ENCODE measurements around the gene NAV2. TPM values are rescaled to one million over a fixed set of nuclear protein-coding genes. Genes with fewer than 3 reads are reported as not detected.

The NAV2 gene
- total RNA-seq, 1 donor from 2014 or later = 10.3 TPM

- peaks cover 7% of the 10 kb centered on the region for H3K27me3 Mint-ChIP-seq
- no peaks in the 10 kb centered on the region for H3K36me3 Mint-ChIP-seq (ENCODE audit: low read depth)
- no peaks in the 10 kb centered on the region for H3K4me1 Mint-ChIP-seq
- ATAC-seq (ENCODE audit: low read depth) (no peak), DNase-seq (no peak)
- H3K9me3 Mint-ChIP-seq = no peaks in the 10 kb centered on the region
- ChIA-PET CTCF (no interaction called here), POLR2A (no interaction called here)
- H3K4me3 Mint-ChIP-seq = no peak overlapping the region
- intact Hi-C loops (cut with micrococcal nuclease) = no loop called here
- H3K27ac Mint-ChIP-seq = no peak overlapping the region
- TF ChIP-seq CTCF (IDR thresholded peaks at IDR 0.05) = no peak
Measured at GRCh38 chr11:19929655-19930054, 217.0 kb downstream of the NAV2 start.

GRCh38 chr11:19931141-19931770 is 218.6 kb downstream of the NAV2 start:
- Mint-ChIP-seq H3K27ac (no peak overlapping the region), H3K9me3 (no peaks in the 10 kb centered on the region), H3K4me3 (no peak overlapping the region), H3K27me3 (peaks cover 5% of the 10 kb centered on the region), H3K36me3 (ENCODE audit: low read depth) (no peaks in the 10 kb centered on the region), H3K4me1 (no peaks in the 10 kb centered on the region)
- POLR2A ChIA-PET = no interaction called here
- DNase-seq (no peak), ATAC-seq (ENCODE audit: low read depth) (no peak)
- TF ChIP-seq CTCF (IDR thresholded peaks at IDR 0.05) = no peak
- intact Hi-C loops (cut with micrococcal nuclease) = no loop called here
- CTCF ChIA-PET = no interaction called here

- ATAC-seq (ENCODE audit: low read depth) (no peak), DNase-seq (no peak)
- POLR2A ChIA-PET = no interaction called here
- no peak overlapping the region for H3K27ac Mint-ChIP-seq
- no peaks in the 10 kb centered on the region for H3K9me3 Mint-ChIP-seq
- no peak for TF ChIP-seq CTCF (IDR thresholded peaks at IDR 0.05)
- peaks cover 5% of the 10 kb centered on the region for H3K27me3 Mint-ChIP-seq
- intact Hi-C loops (cut with micrococcal nuclease) = no loop called here
- no peaks in the 10 kb centered on the region for H3K4me1 Mint-ChIP-seq
- no peak overlapping the region for H3K4me3 Mint-ChIP-seq
- CTCF ChIA-PET = no interaction called here
- no peaks in the 10 kb centered on the region for H3K36me3 Mint-ChIP-seq (ENCODE audit: low read depth)
Measured at GRCh38 chr11:19931771-19932369, 219.2 kb downstream of the NAV2 start.

GRCh38 chr11:19933132-19933735 is 220.6 kb downstream of the NAV2 start:
- TF ChIP-seq CTCF (IDR thresholded peaks at IDR 0.05) = no peak
- POLR2A ChIA-PET = no interaction called here
- no peak overlapping the region for H3K27ac Mint-ChIP-seq

GRCh38 chr11:19933801-19934488 is 221.3 kb downstream of the NAV2 start:
- H3K4me1 Mint-ChIP-seq = peaks cover 5% of the 10 kb centered on the region
- no peak for TF ChIP-seq CTCF (IDR thresholded peaks at IDR 0.05)
- H3K36me3 Mint-ChIP-seq (ENCODE audit: low read depth) = no peaks in the 10 kb centered on the region
- ChIA-PET POLR2A (no interaction called here), CTCF (no interaction called here)
- intact Hi-C loops (cut with micrococcal nuclease) = no loop called here
- no peak overlapping the region for H3K4me3 Mint-ChIP-seq
- no peak for ATAC-seq (ENCODE audit: low read depth)
- no peak for DNase-seq
- no peak overlapping the region for H3K27ac Mint-ChIP-seq
- peaks cover 3% of the 10 kb centered on the region for H3K27me3 Mint-ChIP-seq
- H3K9me3 Mint-ChIP-seq = no peaks in the 10 kb centered on the region

More at GRCh38 chr11:19933132-19933735, 220.6 kb downstream of the NAV2 start:
- no peaks in the 10 kb centered on the region for H3K36me3 Mint-ChIP-seq (ENCODE audit: low read depth)
- intact Hi-C loops (cut with micrococcal nuclease) = no loop called here
- no peaks in the 10 kb centered on the region for H3K9me3 Mint-ChIP-seq
- DNase-seq (no peak), ATAC-seq (ENCODE audit: low read depth) (no peak)
- H3K4me3 Mint-ChIP-seq = no peak overlapping the region
- peaks cover 5% of the 10 kb centered on the region for H3K27me3 Mint-ChIP-seq
- H3K4me1 Mint-ChIP-seq = no peaks in the 10 kb centered on the region
- CTCF ChIA-PET = no interaction called here

Measured in activated B cell treated with CpG ODN at 0.5 μM for 24 hours (primary cell).